ENCODE results near the gene CBFA2T2. TPM values are rescaled to one million over a fixed set of nuclear protein-coding genes. Genes with fewer than 3 reads are reported as not detected.
A peak's percentile ranks its signal among the peaks of the same experiment; 100 is the strongest.

CBFA2T2 gene
- total RNA-seq, 3 donors from 2014 or later (not counting 1 experiment from before 2014, with no cell fraction given): 16.5 to 27.5 (median 18.5) TPM

DNA sequence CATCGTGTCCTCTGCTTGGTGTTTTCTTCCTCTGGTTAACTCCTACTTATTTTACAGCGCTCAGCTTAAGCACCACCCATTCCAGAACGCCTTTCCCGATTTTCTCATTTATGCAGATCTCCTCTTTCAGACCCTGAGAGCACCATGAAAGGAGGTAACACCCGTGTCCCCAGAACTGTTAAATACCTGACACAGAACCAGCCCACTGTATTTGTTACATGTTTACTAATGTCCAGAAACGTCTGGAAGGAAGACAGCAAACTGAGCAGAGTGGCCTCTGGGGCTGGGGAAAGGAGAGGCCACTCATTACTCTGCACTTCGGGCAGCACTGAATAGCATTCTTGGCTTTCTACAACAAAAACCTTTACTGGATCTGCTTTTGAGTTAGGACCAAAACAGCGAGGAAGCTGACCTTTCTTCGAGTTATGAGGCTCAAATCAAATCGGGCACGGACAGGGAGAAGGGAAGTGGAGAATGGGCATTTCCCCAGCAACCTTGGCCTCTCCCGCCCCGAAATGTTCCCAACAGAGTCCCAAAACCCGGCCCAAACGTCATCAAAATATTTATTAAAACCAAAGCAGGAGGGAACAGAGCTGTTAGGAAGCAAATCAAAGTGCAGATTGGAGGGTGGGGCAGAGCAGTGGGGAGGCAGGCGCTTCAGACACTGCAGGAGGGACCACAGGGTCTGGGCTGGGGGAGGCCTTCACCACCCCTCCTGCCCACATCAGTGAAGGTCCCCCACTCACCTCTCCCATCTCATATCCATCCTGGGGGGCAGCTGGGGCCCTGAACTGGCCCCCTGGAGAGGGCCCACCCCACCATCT lies 185.5 kb downstream of the CBFA2T2 start:
- Histone ChIP-seq H3K4me3 (ENCODE audit: low read length) (no peak overlapping the region), H3K27ac (ENCODE audit: low read length) (no peak overlapping the region), H3K9me3 (ENCODE audit: control insufficient read depth, insufficient read depth, low read length) (no peaks in the 10 kb centered on the region), H3K27me3 (ENCODE audit: control insufficient read depth, insufficient read depth, low read length) (no peaks in the 10 kb centered on the region), H3K4me1 (ENCODE audit: control insufficient read depth, insufficient read depth, low read length) (peaks cover 41% of the 10 kb centered on the region), H3K36me3 (ENCODE audit: control insufficient read depth, insufficient read depth, low read length) (no peaks in the 10 kb centered on the region)
- Mint-ChIP-seq H3K9me3 (no peaks in the 10 kb centered on the region), H3K4me1 (peaks cover 6 to 30% of the 10 kb centered on the region in 2 donors), H3K27me3 (ENCODE audit: low read depth in 2 of 2) (no peaks in the 10 kb centered on the region), H3K27ac (peak overlapping the region; percentile 5 to 75), H3K4me3 (peak overlapping the region; percentile 81), H3K36me3 (no peaks in the 10 kb centered on the region)
- 90% methylated on average over 16 of the region's 16 CpGs for WGBS (ENCODE audit: insufficient coverage)
- TF ChIP-seq, protein P1, sequence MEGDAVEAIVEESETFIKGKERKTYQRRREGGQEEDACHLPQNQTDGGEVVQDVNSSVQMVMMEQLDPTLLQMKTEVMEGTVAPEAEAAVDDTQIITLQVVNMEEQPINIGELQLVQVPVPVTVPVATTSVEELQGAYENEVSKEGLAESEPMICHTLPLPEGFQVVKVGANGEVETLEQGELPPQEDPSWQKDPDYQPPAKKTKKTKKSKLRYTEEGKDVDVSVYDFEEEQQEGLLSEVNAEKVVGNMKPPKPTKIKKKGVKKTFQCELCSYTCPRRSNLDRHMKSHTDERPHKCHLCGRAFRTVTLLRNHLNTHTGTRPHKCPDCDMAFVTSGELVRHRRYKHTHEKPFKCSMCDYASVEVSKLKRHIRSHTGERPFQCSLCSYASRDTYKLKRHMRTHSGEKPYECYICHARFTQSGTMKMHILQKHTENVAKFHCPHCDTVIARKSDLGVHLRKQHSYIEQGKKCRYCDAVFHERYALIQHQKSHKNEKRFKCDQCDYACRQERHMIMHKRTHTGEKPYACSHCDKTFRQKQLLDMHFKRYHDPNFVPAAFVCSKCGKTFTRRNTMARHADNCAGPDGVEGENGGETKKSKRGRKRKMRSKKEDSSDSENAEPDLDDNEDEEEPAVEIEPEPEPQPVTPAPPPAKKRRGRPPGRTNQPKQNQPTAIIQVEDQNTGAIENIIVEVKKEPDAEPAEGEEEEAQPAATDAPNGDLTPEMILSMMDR (IDR thresholded peaks at IDR 0.05): no peak
- intact Hi-C loops (cut with micrococcal nuclease): no loop called here
- ATAC-seq (no peak), DNase-seq (no peak)

DNA sequence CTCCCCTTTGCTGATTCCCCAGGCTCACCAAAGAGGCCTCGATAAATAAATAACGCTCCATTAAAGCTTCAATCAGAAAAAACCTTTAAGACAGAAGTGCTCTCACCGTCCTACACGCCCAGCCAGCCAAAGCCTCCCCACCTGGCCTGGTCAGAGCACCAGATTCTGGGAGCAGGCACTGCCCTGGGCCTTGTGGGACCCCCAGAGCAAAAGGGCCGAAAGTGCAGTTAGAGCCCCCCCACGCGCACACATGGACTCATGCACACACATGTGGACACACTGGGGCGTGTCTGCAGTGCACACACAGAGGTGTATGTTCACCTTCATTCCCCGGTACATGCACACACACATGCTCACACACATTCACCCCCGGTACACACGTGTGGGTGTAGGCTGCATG lies 186.2 kb downstream of the CBFA2T2 start:
- Histone ChIP-seq H3K4me3 (ENCODE audit: low read length) (no peak overlapping the region), H3K27me3 (ENCODE audit: control insufficient read depth, insufficient read depth, low read length) (no peaks in the 10 kb centered on the region), H3K36me3 (ENCODE audit: control insufficient read depth, insufficient read depth, low read length) (no peaks in the 10 kb centered on the region), H3K4me1 (ENCODE audit: control insufficient read depth, insufficient read depth, low read length) (peaks cover 43% of the 10 kb centered on the region), H3K9me3 (ENCODE audit: control insufficient read depth, insufficient read depth, low read length) (no peaks in the 10 kb centered on the region), H3K27ac (ENCODE audit: low read length) (no peak overlapping the region)
- intact Hi-C loops (cut with micrococcal nuclease): no loop called here
- peak overlapping the region; percentile 6 for H3K4me3 Mint-ChIP-seq
- TF ChIP-seq, protein P1 (IDR thresholded peaks at IDR 0.05): no peak
- ATAC-seq: no peak
- peaks cover 6 to 30% of the 10 kb centered on the region in 2 donors for H3K4me1 Mint-ChIP-seq
- H3K9me3 Mint-ChIP-seq: no peaks in the 10 kb centered on the region
- 95% methylated on average over 11 of the region's 11 CpGs for WGBS (ENCODE audit: insufficient coverage)
- H3K27me3 Mint-ChIP-seq (ENCODE audit: low read depth in 2 of 2): no peaks in the 10 kb centered on the region
- H3K36me3 Mint-ChIP-seq: no peaks in the 10 kb centered on the region
- no peak for DNase-seq
- H3K27ac Mint-ChIP-seq: no peak overlapping the region

DNA sequence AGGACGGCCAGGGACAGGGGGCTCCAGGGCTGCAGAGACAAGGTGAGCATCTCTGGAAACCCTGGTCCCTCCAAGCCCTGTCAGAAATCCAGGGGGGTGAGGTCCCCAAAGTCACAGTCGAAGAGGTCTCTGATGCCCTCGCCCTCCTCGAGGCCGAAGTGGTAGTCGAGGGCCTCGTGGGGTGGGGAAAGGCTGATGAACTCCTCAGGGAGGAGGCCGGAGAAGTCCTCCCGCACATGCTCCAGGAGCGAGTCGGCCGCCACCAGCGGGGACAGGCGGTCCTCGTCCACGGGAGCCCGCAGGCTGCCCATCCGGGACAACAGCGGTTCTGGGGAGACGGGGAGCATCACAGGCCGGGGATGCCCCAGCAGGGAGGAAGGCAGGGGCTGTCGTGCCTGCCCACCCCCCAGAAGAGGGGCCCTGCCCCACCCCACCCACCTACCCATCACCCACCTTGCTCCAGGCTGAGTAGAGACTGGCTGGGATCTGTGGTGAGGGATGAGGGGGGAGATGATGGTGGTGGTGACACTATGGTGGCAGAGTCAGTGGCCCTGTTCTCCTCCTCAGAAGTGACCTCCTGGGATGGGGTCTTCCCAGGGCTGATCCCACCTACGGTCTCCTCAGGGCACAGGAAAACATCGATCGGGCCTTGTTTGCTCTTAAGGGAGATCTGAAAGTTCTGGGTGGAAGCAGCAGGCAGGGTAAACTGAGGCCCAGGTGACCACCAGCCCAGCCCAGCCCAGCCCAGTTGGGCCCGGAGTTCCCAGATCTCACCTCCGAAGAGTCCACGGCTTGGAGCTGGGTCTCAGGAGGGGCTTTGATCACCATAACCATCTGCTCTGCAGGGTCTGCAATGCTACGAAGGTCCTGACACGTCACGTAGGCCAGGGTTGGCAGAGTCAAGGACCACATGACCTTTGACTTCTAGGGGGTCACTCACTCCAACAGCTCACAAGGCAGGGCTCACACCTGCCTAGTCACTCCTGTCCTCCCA lies 187.1 kb downstream of the CBFA2T2 start:
- Mint-ChIP-seq H3K4me3 (peak overlapping the region; percentile 35), H3K9me3 (no peaks in the 10 kb centered on the region), H3K4me1 (peaks cover 6 to 30% of the 10 kb centered on the region in 2 donors), H3K27me3 (ENCODE audit: low read depth in 2 of 2) (no peaks in the 10 kb centered on the region), H3K27ac (no peak overlapping the region), H3K36me3 (no peaks in the 10 kb centered on the region)
- H3K27ac ChIP-seq (ENCODE audit: low read length): no peak overlapping the region
- no peak overlapping the region for H3K4me3 ChIP-seq (ENCODE audit: low read length)
- no peak for DNase-seq
- intact Hi-C loops (cut with micrococcal nuclease): no loop called here
- H3K36me3 ChIP-seq (ENCODE audit: control insufficient read depth, insufficient read depth, low read length): no peaks in the 10 kb centered on the region
- H3K27me3 ChIP-seq (ENCODE audit: control insufficient read depth, insufficient read depth, low read length): no peaks in the 10 kb centered on the region
- TF ChIP-seq, protein P1 (IDR thresholded peaks at IDR 0.05): no peak
- ATAC-seq: no peak
- 98% methylated on average over 30 of the region's 31 CpGs for whole genome bisulfite sequencing (ENCODE audit: insufficient coverage)
- no peaks in the 10 kb centered on the region for H3K9me3 ChIP-seq (ENCODE audit: control insufficient read depth, insufficient read depth, low read length)
- H3K4me1 ChIP-seq (ENCODE audit: control insufficient read depth, insufficient read depth, low read length): peaks cover 43% of the 10 kb centered on the region
